A549 (cell line): ENCODE measurements around the gene LAMB1. TPM values are rescaled to one million over a fixed set of nuclear protein-coding genes. Genes with fewer than 3 reads are reported as not detected.

Source experiments
- ATAC-seq, 2 experiments: fragments of 200-7000 bp in 1 of 2; fragments of >200 bp in 1 of 2; cut with Nextera tagmentation in 1 of 2; cut with Tn5 transposase in 1 of 2; 3 replicates each; pipeline versions ENCODE4 v1.8.0 to v1.9.1; 2018 to 2020; ENCODE audit warnings: mild to moderate bottlenecking in 1 of 2, moderate library complexity in 1 of 2
- CTCF ChIA-PET: fragments of 300-600 bp; sonication (Branson Sonifier 250); formaldehyde crosslinking; extraction: SDS; loops from one replicate; lab custom pipeline; 2021; ENCODE audit warnings: antibody characterized with exemption, inconsistent platforms; lab: Yijun Ruan, JAX
- POLR2A ChIA-PET: fragments of 350-600 bp; formaldehyde crosslinking; extraction: SDS; loops from one replicate; lab custom pipeline; 2021; ENCODE audit warnings: antibody characterized with exemption, inconsistent platforms; lab: Yijun Ruan, JAX
- DNase-seq, 2 experiments: peaks; one replicate each; pipeline versions ENCODE4 v3.0.0 to v3.0.0-alpha.2; 2011 to 2016; ENCODE audit warnings: low read depth in 1 of 2, low spot score in 1 of 2
- FAIRE-seq: peaks from 2 replicates; lab custom pipeline; 2011; peaks lifted over from hg19 to GRCh38; lab: Jason Lieb, UNC
- H3K27ac ChIP-seq, 2 experiments: fragments of >200 bp; sonication (Bioruptor Twin); formaldehyde crosslinking; 3 replicates each; pipeline ENCODE4 v1.5.1; 2016 to 2017
- H3K4me1 ChIP-seq: fragments of >200 bp; sonication (Bioruptor Twin); formaldehyde crosslinking; 3 replicates; pipeline ENCODE4 v1.6.1; 2016
- H3K4me2 ChIP-seq: fragments of >200 bp; sonication (Bioruptor Twin); formaldehyde crosslinking; 3 replicates; pipeline ENCODE4 v1.6.1; 2016
- H3K4me3 ChIP-seq: fragments of >200 bp; sonication (Bioruptor Twin); formaldehyde crosslinking; 3 replicates; pipeline ENCODE4 v1.5.1; 2016
- H3K9me3 ChIP-seq: fragments of >200 bp; sonication (Bioruptor Twin); formaldehyde crosslinking; 3 replicates; pipeline ENCODE4 v1.6.1; 2016
- BCL3 ChIP-seq: fragments of >200 bp; sonication (Bioruptor Twin); formaldehyde crosslinking; IDR thresholded peaks from 3 replicates; pipeline ENCODE4 v1.6.1; 2016
- BHLHE40 ChIP-seq: IDR thresholded peaks from 2 replicates; pipeline ENCODE4 v1.6.1; 2012; ENCODE audit warnings: low read depth, low read length, inconsistent platforms
- CBX2 ChIP-seq: fragments of 200-600 bp; sonication (generic); IDR thresholded peaks from 2 replicates; pipeline ENCODE4 v1.6.1; 2016; ENCODE audit warnings: low read depth, mild to moderate bottlenecking, borderline replicate concordance
- CEBPB ChIP-seq, 2 experiments: fragments of >200 bp in 1 of 2; sonication (Bioruptor Twin) in 1 of 2; formaldehyde crosslinking in 1 of 2; IDR thresholded peaks; 2 replicates each; pipeline ENCODE4 v1.6.1; 2012 to 2016
- CHD4 ChIP-seq: fragments of 200-600 bp; sonication (generic); IDR thresholded peaks from 2 replicates; pipeline ENCODE4 v1.6.1; 2016; ENCODE audit warnings: antibody characterized with exemption, mild to moderate bottlenecking, borderline replicate concordance
- E2F6 ChIP-seq: IDR thresholded peaks from 2 replicates; pipeline ENCODE4 v1.6.1; 2012; ENCODE audit warnings: low read depth, borderline replicate concordance
- EHF ChIP-seq: fragments of 250-450 bp; sonication (Bioruptor Pico); IDR thresholded peaks from 2 replicates; pipeline ENCODE4 v1.5.0; 2020; ENCODE audit warnings: mild to moderate bottlenecking
- EHMT2 ChIP-seq: fragments of 200-600 bp; sonication (generic); IDR thresholded peaks from 2 replicates; pipeline ENCODE4 v1.6.1; 2016; ENCODE audit warnings: antibody characterized with exemption, low read depth, mild to moderate bottlenecking, moderate library complexity
- ESRRA ChIP-seq: fragments of 150-350 bp; IDR thresholded peaks from 2 replicates; pipeline ENCODE4 v1.6.1; 2014; ENCODE audit warnings: mild to moderate bottlenecking, low read length, borderline replicate concordance
- FOXS1 ChIP-seq: fragments of 250-450 bp; sonication (Bioruptor Pico); IDR thresholded peaks from 2 replicates; pipeline ENCODE4 v1.5.0; 2020; ENCODE audit warnings: mild to moderate bottlenecking, moderate library complexity
- GATA3 ChIP-seq: IDR thresholded peaks from 2 replicates; pipeline ENCODE4 v1.6.1; 2012; ENCODE audit warnings: borderline replicate concordance
- HDAC2 ChIP-seq: fragments of 200-600 bp; sonication (generic); IDR thresholded peaks from 2 replicates; pipeline ENCODE4 v1.6.1; 2016
- HEYL ChIP-seq: fragments of 250-450 bp; sonication (Bioruptor Pico); IDR thresholded peaks from 2 replicates; pipeline ENCODE4 v1.8.0; 2021; ENCODE audit warnings: mild to moderate bottlenecking, moderate library complexity
- HMGXB4 ChIP-seq: fragments of 250-450 bp; sonication (Bioruptor Pico); IDR thresholded peaks from 2 replicates; pipeline ENCODE4 v1.5.0; 2021; ENCODE audit warnings: mild to moderate bottlenecking, moderate library complexity, borderline replicate concordance
- HOXB13 ChIP-seq: fragments of 250-450 bp; sonication (Bioruptor Pico); IDR thresholded peaks from 2 replicates; pipeline ENCODE4 v1.5.0; 2020; ENCODE audit warnings: low read depth, mild to moderate bottlenecking, moderate library complexity
- HOXB5 ChIP-seq: fragments of 250-450 bp; sonication (Bioruptor Pico); IDR thresholded peaks from 2 replicates; pipeline ENCODE4 v1.5.0; 2020; ENCODE audit warnings: mild to moderate bottlenecking, moderate library complexity
- JUNB ChIP-seq: fragments of >200 bp; sonication (Bioruptor Twin); formaldehyde crosslinking; IDR thresholded peaks from 2 replicates; pipeline ENCODE4 v1.6.1; 2016
- KDM1A ChIP-seq: fragments of 200-600 bp; sonication (generic); IDR thresholded peaks from 2 replicates; pipeline ENCODE4 v1.6.1; 2016; ENCODE audit warnings: low read depth, mild to moderate bottlenecking
- KDM5A ChIP-seq: fragments of 200-600 bp; sonication (generic); IDR thresholded peaks from 2 replicates; pipeline ENCODE4 v1.6.1; 2016; ENCODE audit warnings: antibody characterized with exemption, mild to moderate bottlenecking
- MAFK ChIP-seq: fragments of 450-650 bp; IDR thresholded peaks from 2 replicates; pipeline ENCODE4 v1.6.1; 2014; ENCODE audit not compliant: partially characterized antibody
- MAZ ChIP-seq: fragments of 150-350 bp; IDR thresholded peaks from 2 replicates; pipeline ENCODE4 v1.6.1; 2014; ENCODE audit warnings: antibody characterized with exemption, low read depth, low read length, borderline replicate concordance
- NFE2L2 ChIP-seq: fragments of 150-350 bp; conservative IDR thresholded peaks from 2 replicates; pipeline ENCODE4 v1.6.1; 2014; ENCODE audit warnings: low read length
- NPAS2 ChIP-seq: fragments of 250-450 bp; sonication (Bioruptor Pico); IDR thresholded peaks from 2 replicates; pipeline ENCODE4 v1.8.0; 2022; ENCODE audit warnings: mild to moderate bottlenecking, moderate library complexity, borderline replicate concordance
- PHF8 ChIP-seq: fragments of 200-600 bp; sonication (generic); IDR thresholded peaks from 2 replicates; pipeline ENCODE4 v1.6.1; 2016; ENCODE audit warnings: low read depth, mild to moderate bottlenecking, antibody characterized with exemption, moderate library complexity, borderline replicate concordance
- POLR2AphosphoS2 ChIP-seq: conservative IDR thresholded peaks from 2 replicates; pipeline ENCODE4 v1.6.1; 2012; ENCODE audit warnings: low read length, improper control_type of control experiment, inconsistent platforms
- RCOR1 ChIP-seq: fragments of 150-350 bp; IDR thresholded peaks from 2 replicates; pipeline ENCODE4 v1.6.1; 2014; ENCODE audit warnings: antibody characterized with exemption, low read length, low read depth
- REST ChIP-seq: fragments of 200-600 bp; sonication (generic); IDR thresholded peaks from 2 replicates; pipeline ENCODE4 v1.6.1; 2016; ENCODE audit warnings: antibody characterized with exemption, mild to moderate bottlenecking, moderate library complexity
- RFX5 ChIP-seq: fragments of 450-650 bp; IDR thresholded peaks from 2 replicates; pipeline ENCODE4 v1.7.1; 2014; ENCODE audit warnings: antibody characterized with exemption, mild to moderate bottlenecking, moderate library complexity
- RNF2 ChIP-seq: fragments of 200-600 bp; sonication (generic); IDR thresholded peaks from 2 replicates; pipeline ENCODE4 v1.6.1; 2016; ENCODE audit warnings: low read depth, mild to moderate bottlenecking, antibody characterized with exemption, moderate library complexity, borderline replicate concordance
- TFCP2L1 ChIP-seq: fragments of 250-450 bp; sonication (Bioruptor Pico); IDR thresholded peaks from 2 replicates; pipeline ENCODE4 v1.5.0; 2021; ENCODE audit warnings: mild to moderate bottlenecking
- TP53 ChIP-seq: fragments of 250-450 bp; sonication (Bioruptor Pico); IDR thresholded peaks from 2 replicates; pipeline ENCODE4 v1.5.0; 2021; ENCODE audit warnings: mild to moderate bottlenecking, moderate library complexity
- ZNF302 ChIP-seq: fragments of 250-450 bp; sonication (Bioruptor Pico); IDR thresholded peaks from 2 replicates; pipeline ENCODE4 v1.9.0; 2021; ENCODE audit warnings: inconsistent platforms, mild to moderate bottlenecking, moderate library complexity
- WGBS: methylation state at CpG from one replicate; pipeline ENCODE4 v1.1.6; 2017; ENCODE audit errors: missing lambda C conversion rate; 5-methylcytosine and 5-hydroxymethylcytosine counted together
- polyA plus RNA-seq, 4 experiments: library from polyadenylated mRNA; depleted of rRNA in 3 of 4; stranded (reverse); fragments of >200 nt; fragmentation: RNase III in 1 of 4; extraction: RNeasy Plus Mini Kit Qiagen cat#74134 plus additional on column Dnase treatment in 1 of 4; gene quantifications; 2 replicates in 3 of 4; 3 replicates in 1 of 4; pipeline ENCODE4 v1.2.3, GENCODE V29; 2011 to 2017
- TF ChIP-seq, protein P1 (sequence below): IDR thresholded peaks from 2 replicates; pipeline ENCODE4 v1.6.1; 2012

Gene LAMB1
- polyA plus RNA-seq, 2 of the 4 experiments (the other 2 are of a cell fraction): 142 to 162 TPM

DNA sequence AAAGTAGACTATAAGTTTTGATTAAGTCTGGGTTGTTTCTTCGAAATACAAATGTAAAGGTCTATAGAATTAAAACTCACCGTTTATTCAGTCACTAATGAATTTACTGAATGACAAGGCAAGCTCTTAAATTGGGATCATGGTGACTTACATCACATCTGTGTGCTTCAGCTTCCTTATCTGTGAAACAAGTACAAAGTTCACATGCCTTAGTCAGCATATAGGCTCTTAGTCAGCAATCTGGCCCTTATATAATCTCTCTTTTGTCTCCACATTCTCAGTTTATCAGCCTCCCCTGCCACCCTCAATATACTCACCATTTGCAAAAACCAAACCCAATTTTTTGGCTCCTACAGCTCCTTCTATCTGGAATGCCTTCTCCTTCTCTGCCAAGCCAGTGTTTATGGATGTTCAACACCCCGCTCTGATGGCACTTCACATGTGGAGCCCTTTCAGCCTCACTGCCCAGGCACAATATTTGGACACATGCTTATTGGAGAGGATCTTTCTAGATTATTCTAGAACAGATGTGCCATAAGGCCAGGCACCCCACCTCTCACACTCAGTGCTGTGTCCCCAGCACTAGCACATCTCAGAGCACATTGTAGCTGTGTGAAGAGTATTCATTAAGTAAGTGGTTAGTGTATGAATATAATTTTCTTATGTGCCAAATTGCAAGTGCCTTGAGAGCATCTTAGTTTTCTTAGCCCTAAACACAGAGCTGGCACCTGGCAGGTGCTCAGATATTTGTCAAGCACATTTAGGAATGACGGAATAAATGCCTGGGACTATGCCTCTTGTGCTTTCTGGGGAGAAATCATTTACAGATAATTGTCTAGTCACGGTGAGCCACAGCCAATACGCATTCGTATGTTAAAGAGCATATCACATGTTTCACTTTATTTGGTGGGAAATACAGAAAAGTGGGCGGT is 9.8 kb upstream of the LAMB1 start:
- Histone ChIP-seq H3K4me1 (peaks cover 90% of the 10 kb centered on the region), H3K4me2 (peak overlapping the region; percentile 74), H3K27ac (peak overlapping the region; percentile 90 to 92), H3K9me3 (no peaks in the 10 kb centered on the region), H3K4me3 (no peak overlapping the region)
- ATAC-seq: peak; percentile 37 to 46; a peak in 4 of 6 replicates
- 66% methylated on average over 8 of the region's 8 CpGs for WGBS
- FAIRE-seq: peak; percentile 63
- POLR2A ChIA-PET: interaction anchor here (0.8 to 4.5 kb wide), 3 partner anchors 10 to 11 kb away, joined by 3 to 29 read pairs (median 5); partner anchors contain the start of gene LAMB1
- DNase-seq: peak; percentile 54 to 87
- CTCF ChIA-PET: interaction anchor here (0.6 to 1.3 kb wide), 3 partner anchors 11 to 84 kb away, joined by 3 to 4 read pairs (median 3); no protein-coding TSS in a partner anchor
- TF ChIP-seq CBX2 (no peak), E2F6 (no peak), HOXB5 (CRISPR knock-in tag) (no peak), RCOR1 (no peak), BCL3 (no peak; the same call in 2 of the 3 replicates), KDM1A (no peak), HMGXB4 (CRISPR knock-in tag) (no peak), RNF2 (no peak), HDAC2 (no peak), TFCP2L1 (CRISPR knock-in tag) (no peak), EHF (CRISPR knock-in tag) (no peak), ESRRA (no peak), NFE2L2 (peak; percentile 36; the same call in 1 of the 2 replicates), RFX5 (no peak), HOXB13 (no peak), MAFK (peak; percentile 99), TP53 (CRISPR knock-in tag) (no peak), BHLHE40 (no peak), REST (no peak), GATA3 (peak; percentile 70; the same call in 1 of the 2 replicates), JUNB (peak; percentile 64), POLR2AphosphoS2 (no peak), CHD4 (no peak), MAZ (no peak), PHF8 (no peak), CEBPB (IDR thresholded peaks at IDR 0.05) (peak in 1 of 2 experiments; percentile 59; a peak in 1 of 4 replicates), HEYL (CRISPR knock-in tag) (no peak), FOXS1 (CRISPR knock-in tag) (0 out of 2 replicates have a peak, but pooled peaks have one; percentile 47), EHMT2 (no peak), KDM5A (no peak), ZNF302 (no peak), NPAS2 (CRISPR knock-in tag) (no peak)
- TF ChIP-seq, protein P1, sequence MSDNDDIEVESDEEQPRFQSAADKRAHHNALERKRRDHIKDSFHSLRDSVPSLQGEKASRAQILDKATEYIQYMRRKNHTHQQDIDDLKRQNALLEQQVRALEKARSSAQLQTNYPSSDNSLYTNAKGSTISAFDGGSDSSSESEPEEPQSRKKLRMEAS: peak; percentile 50
